Ishikawa (cell line): Measurements from ENCODE around the gene UFM1.

Experiments used
- CEBPB ChIP-seq: IDR thresholded peaks from 2 replicates; pipeline ENCODE4 v1.6.1; 2012
- CREB1 ChIP-seq: IDR thresholded peaks from 2 replicates; pipeline ENCODE4 v1.6.1; 2012; ENCODE audit warnings: low read depth
- EGR1 ChIP-seq: IDR thresholded peaks from 2 replicates; pipeline ENCODE4 v1.6.1; 2012
- EP300 ChIP-seq: IDR thresholded peaks from 2 replicates; pipeline ENCODE4 v1.6.1; 2012; ENCODE audit warnings: borderline replicate concordance
- FOXM1 ChIP-seq: IDR thresholded peaks from 2 replicates; pipeline ENCODE4 v1.6.1; 2012; ENCODE audit warnings: low read depth, borderline replicate concordance
- MAX ChIP-seq: IDR thresholded peaks from 2 replicates; pipeline ENCODE4 v1.6.1; 2012
- NFIC ChIP-seq: IDR thresholded peaks from 2 replicates; pipeline ENCODE4 v1.6.1; 2012
- RAD21 ChIP-seq: IDR thresholded peaks from 2 replicates; pipeline ENCODE4 v1.6.1; 2012; ENCODE audit warnings: low read depth
- REST ChIP-seq: IDR thresholded peaks from 2 replicates; pipeline ENCODE4 v1.6.1; 2012; ENCODE audit warnings: low read depth, mild to moderate bottlenecking
- TAF1 ChIP-seq: IDR thresholded peaks from 2 replicates; pipeline ENCODE4 v1.6.1; 2012; ENCODE audit warnings: low read depth, mild to moderate bottlenecking
- TCF12 ChIP-seq: IDR thresholded peaks from 2 replicates; pipeline ENCODE4 v1.6.1; 2012; ENCODE audit warnings: low read depth
- TEAD4 ChIP-seq: IDR thresholded peaks from 2 replicates; pipeline ENCODE4 v1.6.1; 2012
- YY1 ChIP-seq: IDR thresholded peaks from 2 replicates; pipeline ENCODE4 v1.6.1; 2012; ENCODE audit warnings: low read depth
- ZBTB7A ChIP-seq: IDR thresholded peaks from 2 replicates; pipeline ENCODE4 v1.6.1; 2012; ENCODE audit warnings: low read depth
- TF ChIP-seq, protein P1 (sequence below): IDR thresholded peaks from 2 replicates; pipeline ENCODE4 v1.6.1; 2012

UFM1 gene

GRCh38 chr13:38391341-38391740 is 41.7 kb downstream of the UFM1 start:
- TF ChIP-seq TAF1 = no peak

DNA sequence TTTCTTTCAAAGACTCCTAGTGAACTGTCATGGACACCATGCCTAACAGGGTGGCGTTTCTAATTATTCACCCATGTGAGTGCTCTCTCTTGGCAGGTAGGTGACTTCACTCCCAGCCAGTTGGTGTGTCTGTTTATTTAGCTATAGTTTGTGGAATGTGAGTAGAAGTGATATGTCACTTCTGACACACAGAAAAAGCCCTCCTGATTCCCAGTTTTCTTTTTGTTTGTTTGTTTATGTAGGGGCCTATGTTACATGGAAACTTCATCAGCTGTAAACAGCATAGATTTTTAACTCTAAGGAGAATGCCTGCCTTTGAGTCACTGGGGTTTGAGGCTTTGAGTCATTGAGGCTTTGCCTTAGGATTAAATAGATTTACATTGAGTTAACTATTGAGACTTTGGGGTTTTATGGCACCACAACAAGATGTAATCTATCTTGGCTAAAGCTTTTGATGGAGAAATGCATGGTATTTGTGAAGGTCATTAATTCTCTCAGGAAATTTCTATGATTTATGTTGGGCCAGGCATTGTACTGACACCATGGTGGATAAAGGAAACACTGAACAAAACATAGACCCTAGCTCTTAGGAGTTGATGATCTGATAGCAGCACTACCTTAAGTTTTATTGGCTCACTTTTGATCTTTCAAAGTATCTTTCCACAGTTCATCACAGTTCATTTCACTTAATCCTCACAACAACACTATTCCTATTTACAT is 45.3 kb downstream of the UFM1 start:
- TF ChIP-seq TCF12 (no peak), MAX (no peak), ZBTB7A (no peak), RAD21 (no peak), NFIC (no peak), FOXM1 (no peak), EP300 (no peak), EGR1 (no peak), CREB1 (no peak), TAF1 (no peak), TEAD4 (no peak), REST (no peak), CEBPB (no peak), YY1 (no peak)
- TF ChIP-seq, protein P1, sequence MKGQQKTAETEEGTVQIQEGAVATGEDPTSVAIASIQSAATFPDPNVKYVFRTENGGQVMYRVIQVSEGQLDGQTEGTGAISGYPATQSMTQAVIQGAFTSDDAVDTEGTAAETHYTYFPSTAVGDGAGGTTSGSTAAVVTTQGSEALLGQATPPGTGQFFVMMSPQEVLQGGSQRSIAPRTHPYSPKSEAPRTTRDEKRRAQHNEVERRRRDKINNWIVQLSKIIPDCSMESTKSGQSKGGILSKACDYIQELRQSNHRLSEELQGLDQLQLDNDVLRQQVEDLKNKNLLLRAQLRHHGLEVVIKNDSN = no peak

DNA sequence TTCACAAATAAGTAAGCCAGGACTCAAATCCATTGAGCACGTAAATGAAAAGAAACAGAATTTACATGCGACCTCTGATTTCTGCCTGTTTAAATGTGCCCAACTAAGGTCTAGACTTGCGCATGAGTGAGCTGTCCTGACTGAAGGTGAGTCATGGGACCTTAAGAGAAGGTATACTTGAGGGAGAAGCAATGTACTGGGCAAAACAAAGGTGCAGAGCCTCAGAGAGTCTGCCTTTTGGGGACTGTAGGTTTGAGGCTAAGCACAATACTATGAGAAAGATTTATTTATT is 45.8 kb downstream of the UFM1 start:
- TF ChIP-seq TCF12 = no peak
- no peak for TF ChIP-seq NFIC
- no peak for TF ChIP-seq CREB1
- TF ChIP-seq TAF1 = no peak
- TF ChIP-seq CEBPB = no peak
- TF ChIP-seq YY1 = no peak
- TF ChIP-seq MAX = no peak
- TF ChIP-seq, protein P1 = no peak
- TF ChIP-seq REST = no peak
- TF ChIP-seq ZBTB7A = no peak
- TF ChIP-seq EP300 = no peak
- no peak for TF ChIP-seq EGR1
- TF ChIP-seq FOXM1 = no peak

DNA sequence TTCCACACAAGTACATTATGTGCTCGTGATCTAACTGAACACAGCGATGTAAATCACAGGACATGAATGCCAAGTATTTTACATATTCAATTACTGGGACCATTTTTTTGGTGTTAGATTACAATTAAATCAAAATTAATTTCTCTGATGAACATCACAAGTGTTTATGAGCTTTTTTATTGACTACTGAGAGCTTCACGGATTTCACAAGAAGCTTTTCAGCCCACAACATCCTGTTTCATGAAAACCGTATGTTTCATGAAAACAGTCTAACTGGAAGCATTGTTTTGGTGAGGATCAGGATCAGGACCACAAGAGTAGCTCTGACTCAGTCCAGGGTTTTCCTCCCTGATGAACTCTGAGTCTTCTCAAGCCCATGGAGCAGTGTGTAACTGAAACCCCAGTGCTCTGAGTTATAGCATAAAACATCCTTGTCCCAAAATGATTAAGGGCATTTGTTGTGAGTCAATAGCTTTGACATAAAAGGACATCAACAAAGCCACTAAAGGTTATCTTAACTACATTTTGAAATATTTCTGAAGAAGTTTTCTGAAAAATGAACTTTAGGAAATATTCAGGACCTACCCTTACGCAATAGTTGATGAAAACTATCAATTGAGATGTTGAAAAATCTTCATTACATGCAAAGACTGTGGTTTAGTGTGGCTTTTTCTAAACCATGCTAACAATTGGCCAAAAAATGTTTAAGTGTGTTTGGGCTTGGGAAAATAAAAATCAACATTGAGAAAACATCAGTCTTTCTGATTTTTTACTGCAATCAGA is 49.3 kb downstream of the UFM1 start:
- TF ChIP-seq ZBTB7A (no peak), TEAD4 (no peak), CEBPB (no peak), TCF12 (no peak), NFIC (no peak), REST (no peak), TAF1 (no peak)
- TF ChIP-seq, protein P1 = no peak
